Esophagus muscularis mucosa (tissue), 4 donors: ENCODE measurements around the gene TRAK2. TPM values are rescaled to one million over a fixed set of nuclear protein-coding genes. Genes with fewer than 3 reads are reported as not detected.

Source experiments
- DNase-seq: peaks from one replicate; pipeline ENCODE4 v3.0.0-alpha.2; 2017; ENCODE audit errors: extremely low spot score
- H3K27ac ChIP-seq, 4 donors: fragments of 200-600 bp; sonication (generic); replicated peaks in 1 of 4; 1 replicate in 3 of 4; 2 replicates in 1 of 4; pipeline ENCODE4 v1.5.1; 2016 to 2019; ENCODE audit warnings: mild to moderate bottlenecking in 1 of 4
- H3K27me3 ChIP-seq, 4 donors: fragments of 200-600 bp; sonication (generic); one replicate each; pipeline versions ENCODE4 v1.5.1 to v1.6.0; 2016 to 2019
- H3K36me3 ChIP-seq, 4 donors: fragments of 200-600 bp; sonication (generic); one replicate each; pipeline ENCODE4 v1.5.1; 2016 to 2019
- H3K4me1 ChIP-seq, 4 donors: fragments of 200-600 bp; sonication (generic); one replicate each; pipeline ENCODE4 v1.5.1; 2016 to 2019
- H3K4me3 ChIP-seq, 4 donors: fragments of 200-600 bp; sonication (generic); 1 replicate in 2 of 4; 2 replicates in 2 of 4; pipeline ENCODE4 v1.5.1; 2016 to 2019; ENCODE audit warnings: mild to moderate bottlenecking in 4 of 4, moderate library complexity in 1 of 4
- H3K9me3 ChIP-seq, 4 donors: fragments of 200-600 bp; sonication (generic); 1 replicate in 3 of 4; 2 replicates in 1 of 4; pipeline ENCODE4 v1.5.1; 2016 to 2019
- EP300 ChIP-seq: sonication (generic); formaldehyde crosslinking; IDR thresholded peaks from one replicate; pipeline ENCODE4 v1.6.1; 2017; ENCODE audit warnings: antibody characterized with exemption
- POLR2A ChIP-seq: fragments of 450-650 bp; IDR thresholded peaks from one replicate; pipeline ENCODE4 v1.6.1; 2017; ENCODE audit warnings: antibody characterized with exemption, moderate library complexity, mild to moderate bottlenecking, low read depth
- POLR2AphosphoS5 ChIP-seq, 2 donors: sonication (generic); formaldehyde crosslinking; IDR thresholded peaks; one replicate each; pipeline ENCODE4 v1.6.1; 2017; ENCODE audit warnings: antibody characterized with exemption in 2 of 2
- WGBS: methylation state at CpG from one replicate; pipeline ENCODE4 v1.1.5; 2018; 5-methylcytosine and 5-hydroxymethylcytosine counted together
- intact Hi-C: fragments of 100-400 bp; cut with DNase I; formaldehyde crosslinking; loops from one replicate; pipeline ENCODE4 v1.15.1; 2023
- total RNA-seq, 4 donors: library from RNA; depleted of rRNA; stranded (reverse); fragments of >200 nt; gene quantifications; one replicate each; pipeline versions ENCODE4 v1.1.0 to v1.2.1, GENCODE V29; 2016
- TF ChIP-seq, protein P1 (sequence below), 3 experiments: fragments of 200-600 bp in 2 of 3; fragments of 450-650 bp in 1 of 3; sonication (generic) in 2 of 3; IDR thresholded peaks; one replicate each; pipeline ENCODE4 v1.5.1; 2017 to 2019; ENCODE audit warnings: antibody characterized with exemption in 3 of 3, mild to moderate bottlenecking in 2 of 3, moderate library complexity in 1 of 3

Gene TRAK2
- total RNA-seq, 4 donors from 2014 or later = 73.1 to 114 (median 91.6) TPM

- Histone ChIP-seq H3K27ac (no peak overlapping the region), H3K36me3 (peaks cover 9 to 28% (median 20%) of the 10 kb centered on the region in 4 donors), H3K4me1 (peaks cover 28 to 66% (median 59%) of the 10 kb centered on the region in 4 donors), H3K4me3 (no peak overlapping the region), H3K9me3 (no peaks in the 10 kb centered on the region), H3K27me3 (no peaks in the 10 kb centered on the region)
- DNase-seq = no peak
- WGBS = 71% methylated on average over 3 of the region's 3 CpGs
- no peak for TF ChIP-seq EP300
- intact Hi-C loops = loop anchor here (2.0 kb wide), 1 partner anchor 49 kb away; the partner anchor contains the start of genes STRADB and TRAK2
These were observed 49.4 kb downstream of the TRAK2 start for GRCh38 chr2:201401815-201402214.

DNA sequence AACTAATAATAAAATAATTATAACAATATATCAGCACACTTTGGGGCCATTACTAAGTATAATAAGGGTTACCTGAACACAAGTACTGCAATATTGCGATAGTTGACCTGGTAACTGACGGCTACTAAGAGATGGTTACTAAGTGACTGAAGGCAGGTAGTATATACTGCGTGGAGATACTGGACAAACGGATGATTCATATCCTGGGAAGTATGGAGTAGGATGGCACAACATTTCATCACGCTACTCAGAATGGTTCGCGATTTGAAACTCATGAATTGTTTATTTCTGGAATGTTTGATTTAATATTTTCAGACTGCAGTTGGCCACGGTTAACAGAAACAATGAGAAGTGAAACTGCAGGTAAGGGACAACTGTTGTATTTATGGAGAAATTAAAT lies 54.7 kb downstream of the TRAK2 start:
- peaks cover 7 to 14% (median 11%) of the 10 kb centered on the region in 4 donors for H3K4me1 ChIP-seq
- peaks cover 40 to 80% (median 62%) of the 10 kb centered on the region in 4 donors for H3K36me3 ChIP-seq
- H3K9me3 ChIP-seq = no peaks in the 10 kb centered on the region
- no peak for DNase-seq
- H3K27ac ChIP-seq = no peak overlapping the region
- TF ChIP-seq POLR2A (no peak), EP300 (no peak), POLR2AphosphoS5 (IDR thresholded peaks at IDR 0.05) (no peak)
- TF ChIP-seq, protein P1, sequence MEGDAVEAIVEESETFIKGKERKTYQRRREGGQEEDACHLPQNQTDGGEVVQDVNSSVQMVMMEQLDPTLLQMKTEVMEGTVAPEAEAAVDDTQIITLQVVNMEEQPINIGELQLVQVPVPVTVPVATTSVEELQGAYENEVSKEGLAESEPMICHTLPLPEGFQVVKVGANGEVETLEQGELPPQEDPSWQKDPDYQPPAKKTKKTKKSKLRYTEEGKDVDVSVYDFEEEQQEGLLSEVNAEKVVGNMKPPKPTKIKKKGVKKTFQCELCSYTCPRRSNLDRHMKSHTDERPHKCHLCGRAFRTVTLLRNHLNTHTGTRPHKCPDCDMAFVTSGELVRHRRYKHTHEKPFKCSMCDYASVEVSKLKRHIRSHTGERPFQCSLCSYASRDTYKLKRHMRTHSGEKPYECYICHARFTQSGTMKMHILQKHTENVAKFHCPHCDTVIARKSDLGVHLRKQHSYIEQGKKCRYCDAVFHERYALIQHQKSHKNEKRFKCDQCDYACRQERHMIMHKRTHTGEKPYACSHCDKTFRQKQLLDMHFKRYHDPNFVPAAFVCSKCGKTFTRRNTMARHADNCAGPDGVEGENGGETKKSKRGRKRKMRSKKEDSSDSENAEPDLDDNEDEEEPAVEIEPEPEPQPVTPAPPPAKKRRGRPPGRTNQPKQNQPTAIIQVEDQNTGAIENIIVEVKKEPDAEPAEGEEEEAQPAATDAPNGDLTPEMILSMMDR (IDR thresholded peaks at IDR 0.05) = no peak
- intact Hi-C loops = no loop called here
- WGBS = 87% methylated on average over 8 of the region's 8 CpGs
- H3K4me3 ChIP-seq = no peak overlapping the region
- H3K27me3 ChIP-seq = no peaks in the 10 kb centered on the region

- H3K36me3 ChIP-seq = peaks cover 41 to 98% (median 76%) of the 10 kb centered on the region in 4 donors
- intact Hi-C loops = no loop called here
- DNase-seq = no peak
These were observed 68.1 kb downstream of the TRAK2 start for GRCh38 chr2:201383136-201383535.

GRCh38 chr2:201378496-201379397 lies 72.5 kb downstream of the TRAK2 start:
- no peaks in the 10 kb centered on the region for H3K9me3 ChIP-seq
- no peak for DNase-seq
- no peaks in the 10 kb centered on the region for H3K4me1 ChIP-seq
- TF ChIP-seq POLR2AphosphoS5 (IDR thresholded peaks at IDR 0.05) (peak in 1 of 2 donors; percentile 58), POLR2A (no peak)
- intact Hi-C loops = no loop called here
- H3K36me3 ChIP-seq = peaks cover 20 to 71% (median 49%) of the 10 kb centered on the region in 4 donors
- no peaks in the 10 kb centered on the region for H3K27me3 ChIP-seq
- no peak overlapping the region for H3K27ac ChIP-seq
- WGBS = 75% methylated on average over 5 of the region's 5 CpGs
- no peak overlapping the region for H3K4me3 ChIP-seq

More at GRCh38 chr2:201383136-201383535, 68.1 kb downstream of the TRAK2 start:
- 91% methylated on average over 1 of the region's 1 CpG for WGBS
- Histone ChIP-seq H3K4me3 (no peak overlapping the region), H3K4me1 (no peaks in the 10 kb centered on the region), H3K27ac (no peak overlapping the region), H3K27me3 (no peaks in the 10 kb centered on the region), H3K9me3 (no peaks in the 10 kb centered on the region)
- TF ChIP-seq, protein P1 (IDR thresholded peaks at IDR 0.05) = no peak
- TF ChIP-seq POLR2A = no peak
- no peak for TF ChIP-seq POLR2AphosphoS5 (IDR thresholded peaks at IDR 0.05)
- no peak for TF ChIP-seq EP300

DNA sequence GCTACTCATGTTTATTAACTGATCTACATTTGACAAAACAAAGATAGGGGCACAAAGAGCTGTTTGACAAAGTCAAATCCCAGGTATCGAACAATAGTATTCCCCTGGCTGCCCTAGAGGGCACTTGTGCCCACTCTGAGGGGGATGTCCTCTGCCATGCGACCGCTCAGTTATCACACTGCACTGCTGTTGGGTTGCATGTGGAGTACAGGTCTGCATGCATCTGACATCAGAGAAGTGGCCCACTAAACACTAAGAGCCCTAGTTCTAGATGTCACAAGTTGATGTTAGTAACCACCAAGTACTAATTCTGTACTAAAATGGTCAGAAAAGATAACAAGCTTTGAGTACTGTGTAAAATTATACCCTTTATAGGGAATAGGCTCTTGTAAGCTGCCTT lies 74.0 kb downstream of the TRAK2 start:
- Histone ChIP-seq H3K27me3 (no peaks in the 10 kb centered on the region), H3K4me3 (no peak overlapping the region), H3K4me1 (no peaks in the 10 kb centered on the region), H3K27ac (no peak overlapping the region), H3K9me3 (no peaks in the 10 kb centered on the region), H3K36me3 (peaks cover 8 to 56% (median 37%) of the 10 kb centered on the region in 4 donors)
- no peak for DNase-seq
- intact Hi-C loops = no loop called here
- whole genome bisulfite sequencing = 100% methylated on average over 3 of the region's 3 CpGs
- TF ChIP-seq POLR2AphosphoS5 (IDR thresholded peaks at IDR 0.05) (no peak), EP300 (no peak), POLR2A (no peak)
- TF ChIP-seq, protein P1 (IDR thresholded peaks at IDR 0.05) = no peak
